RWPE1 (cell line): ENCODE data around the gene BCL3.

ENCODE experiments used
- CTCF ChIA-PET: fragments of 350-600 bp; sonication (Branson Sonifier 250); formaldehyde crosslinking; extraction: SDS; loops from one replicate; lab custom pipeline; 2021; lab: Yijun Ruan, JAX
- POLR2A ChIA-PET: fragments of 400-600 bp; formaldehyde crosslinking; extraction: SDS; loops from one replicate; lab custom pipeline; 2020; ENCODE audit warnings: antibody characterized with exemption; ENCODE audit not compliant: low non-redundant PET; lab: Yijun Ruan, JAX
- DNase-seq: peaks from one replicate; pipeline ENCODE4 v3.0.0; 2012; ENCODE audit warnings: low spot score
- H3K27ac ChIP-seq: fragments of 450-650 bp; 2 replicates; pipeline ENCODE4 v1.5.1; 2017
- CTCF ChIP-seq: fragments of 450-650 bp; conservative IDR thresholded peaks from 2 replicates; pipeline ENCODE4 v1.5.1; 2017; ENCODE audit warnings: low read depth, mild to moderate bottlenecking

Gene BCL3

GRCh38 chr19:44788971-44789370, 40.5 kb downstream of the BCL3 start:
- ChIA-PET POLR2A (interaction anchor here (0.6 kb wide), 1 partner anchor 138 kb away, joined by 15 read pairs; no protein-coding TSS in a partner anchor), CTCF (no interaction called here)
- TF ChIP-seq CTCF: no peak
- H3K27ac ChIP-seq: no peak overlapping the region
- no peak for DNase-seq

GRCh38 chr19:44789943-44790483, 41.5 kb downstream of the BCL3 start:
- no peak for TF ChIP-seq CTCF
- no peak for DNase-seq
- CTCF ChIA-PET: interaction anchor here (0.6 kb wide), 1 partner anchor 34 kb away, joined by 3 read pairs; no protein-coding TSS in a partner anchor
- POLR2A ChIA-PET: no interaction called here
- H3K27ac ChIP-seq: no peak overlapping the region

- POLR2A ChIA-PET: interaction anchor here (0.7 kb wide), 1 partner anchor 8 kb away, joined by 3 read pairs; no protein-coding TSS in a partner anchor
- CTCF ChIA-PET: interaction anchor here (1.6 kb wide), 1 partner anchor 68 kb away, joined by 4 read pairs; no protein-coding TSS in a partner anchor
- TF ChIP-seq CTCF: no peak
- H3K27ac ChIP-seq: no peak overlapping the region
- DNase-seq: no peak
Measured at GRCh38 chr19:44792281-44792680, 43.8 kb downstream of the BCL3 start.

GRCh38 chr19:44794610-44795009, 46.1 kb downstream of the BCL3 start:
- no peak for TF ChIP-seq CTCF
- POLR2A ChIA-PET: no interaction called here
- no peak overlapping the region for H3K27ac ChIP-seq
- CTCF ChIA-PET: interaction anchor here (0.6 to 1.6 kb wide), 3 partner anchors 10 to 154 kb away, joined by 5 to 6 read pairs (median 5); no protein-coding TSS in a partner anchor
- DNase-seq: no peak

- no peak for TF ChIP-seq CTCF
- no peak for DNase-seq
- ChIA-PET POLR2A (no interaction called here), CTCF (interaction anchor here (1.1 to 1.4 kb wide), 2 partner anchors 11 to 72 kb away, joined by 3 to 5 read pairs; no protein-coding TSS in a partner anchor)
- H3K27ac ChIP-seq: no peak overlapping the region
Measured at GRCh38 chr19:44795398-44795987, 47.0 kb downstream of the BCL3 start.

- CTCF ChIA-PET: interaction anchor here (1.1 kb wide), 1 partner anchor 73 kb away, joined by 3 read pairs; no protein-coding TSS in a partner anchor
Measured at GRCh38 chr19:44796701-44797115, 48.2 kb downstream of the BCL3 start.

More at GRCh38 chr19:44796701-44797115, 48.2 kb downstream of the BCL3 start:
- no peak for TF ChIP-seq CTCF
- POLR2A ChIA-PET: no interaction called here
- H3K27ac ChIP-seq: peak overlapping the region; percentile 18; the same call in 1 of the 2 replicates
- DNase-seq: no peak
